ENCODE data around the gene UACA. TPM values are rescaled to one million over a fixed set of nuclear protein-coding genes. Genes with fewer than 3 reads are reported as not detected.

UACA gene
- total and polyA plus RNA-seq, 4 donors: 9.2 to 195 (median 37.9) TPM

- no peak overlapping the region for H3K27ac ChIP-seq (ENCODE audit: low read depth in 1 of 2, low read length in 1 of 2)
- H3K4me1 ChIP-seq (ENCODE audit: control insufficient read depth in 5 of 5, insufficient read depth in 5 of 5, low read length in 5 of 5): peaks cover 0 to 15% (median 6%) of the 10 kb centered on the region in 5 donors
- DNase-seq (peak; percentile 27 to 83 (median 79)), ATAC-seq (ENCODE audit: insufficient read depth, low FRiP score) (no peak)
- H3K4me3 ChIP-seq: no peak overlapping the region
- H3K27me3 ChIP-seq (ENCODE audit: control insufficient read depth in 3 of 3, insufficient read depth in 3 of 3, low read length in 2 of 3): peaks cover 0 to 3% (median 0%) of the 10 kb centered on the region in 3 donors
- H3K36me3 ChIP-seq (ENCODE audit: control insufficient read depth in 4 of 4, insufficient read depth in 4 of 4, low read length in 4 of 4): no peaks in the 10 kb centered on the region
- H3K9me3 ChIP-seq (ENCODE audit: control insufficient read depth in 4 of 4, insufficient read depth in 3 of 4, low read length in 3 of 4): no peaks in the 10 kb centered on the region
- H3K9ac ChIP-seq (ENCODE audit: insufficient read depth in 1 of 2, low read length in 2 of 2): no peak overlapping the region
- TF ChIP-seq CTCF (IDR thresholded peaks at IDR 0.05; ENCODE audit: control extremely low read depth, extremely low read depth): no peak
Measured at GRCh38 chr15:70765504-70766281, 2.3 kb upstream of the UACA start.

- Histone ChIP-seq H3K9me3 (ENCODE audit: control insufficient read depth in 4 of 4, insufficient read depth in 3 of 4, low read length in 3 of 4) (no peaks in the 10 kb centered on the region), H3K27ac (ENCODE audit: low read depth in 1 of 2, low read length in 1 of 2) (peak overlapping the region; percentile 75 to 100), H3K4me1 (ENCODE audit: control insufficient read depth in 5 of 5, insufficient read depth in 5 of 5, low read length in 5 of 5) (peaks cover 0 to 15% (median 4%) of the 10 kb centered on the region in 5 donors), H3K9ac (ENCODE audit: insufficient read depth in 1 of 2, low read length in 2 of 2) (peak overlapping the region in 1 of 2 donors; percentile 93), H3K27me3 (ENCODE audit: control insufficient read depth in 3 of 3, insufficient read depth in 3 of 3, low read length in 2 of 3) (no peaks in the 10 kb centered on the region), H3K36me3 (ENCODE audit: control insufficient read depth in 4 of 4, insufficient read depth in 4 of 4, low read length in 4 of 4) (no peaks in the 10 kb centered on the region), H3K4me3 (peak overlapping the region; percentile 73)
- no peak for TF ChIP-seq CTCF (IDR thresholded peaks at IDR 0.05; ENCODE audit: control extremely low read depth, extremely low read depth)
- no peak for ATAC-seq (ENCODE audit: insufficient read depth, low FRiP score)
- WGBS, 2 donors: 14 to 16% methylated on average over 17 of the region's 17 CpGs
- DNase-seq: peak in 2 of 3 donors; percentile 33 to 46
Measured at GRCh38 chr15:70763950-70764730, 782 bp upstream of the UACA start.

- Histone ChIP-seq H3K9ac (ENCODE audit: insufficient read depth in 1 of 2, low read length in 2 of 2) (peak overlapping the region; percentile 76 to 89), H3K27ac (ENCODE audit: low read depth in 1 of 2, low read length in 1 of 2) (peak overlapping the region; percentile 95 to 100), H3K4me3 (peak overlapping the region; percentile 73), H3K4me1 (ENCODE audit: control insufficient read depth in 5 of 5, insufficient read depth in 5 of 5, low read length in 5 of 5) (peaks cover 0 to 28% (median 4%) of the 10 kb centered on the region in 5 donors), H3K27me3 (ENCODE audit: control insufficient read depth in 3 of 3, insufficient read depth in 3 of 3, low read length in 2 of 3) (no peaks in the 10 kb centered on the region), H3K36me3 (ENCODE audit: control insufficient read depth in 4 of 4, insufficient read depth in 4 of 4, low read length in 4 of 4) (no peaks in the 10 kb centered on the region), H3K9me3 (ENCODE audit: control insufficient read depth in 4 of 4, insufficient read depth in 3 of 4, low read length in 3 of 4) (no peaks in the 10 kb centered on the region)
- DNase-seq (peak; percentile 68 to 86 (median 83)), ATAC-seq (ENCODE audit: insufficient read depth, low FRiP score) (peak; percentile 6)
- 2 to 3% methylated on average over 45 of the region's 45 CpGs for WGBS, 2 donors
- TF ChIP-seq CTCF (IDR thresholded peaks at IDR 0.05; ENCODE audit: control extremely low read depth, extremely low read depth): no peak
Measured at GRCh38 chr15:70762469-70763119, 764 bp downstream of the UACA start.

All from lung (tissue), 12 donors.